ENCODE results near the gene MICAL3. TPM values are rescaled to one million over a fixed set of nuclear protein-coding genes. Genes with fewer than 3 reads are reported as not detected.
"Not testable (repeated sequence)": the region's sequence is repeated elsewhere in the genome, so short reads cannot be mapped to it uniquely, and the experiment has no call there.

Gene MICAL3
- total RNA-seq, 1 donor from 2014 or later, result 61.4 TPM

GRCh38 chr22:18031695-18032454 is 7.5 kb upstream of the MICAL3 start:
- no peak for DNase-seq (ENCODE audit: low spot score)

- no peak for DNase-seq (ENCODE audit: low spot score)
Observed at GRCh38 chr22:18029686-18030267, 5.4 kb upstream of the MICAL3 start.

- DNase-seq (ENCODE audit: low spot score), result no peak
Observed at GRCh38 chr22:18028817-18029527, 4.6 kb upstream of the MICAL3 start.

GRCh38 chr22:18025898-18026297 is 1.5 kb upstream of the MICAL3 start:
- DNase-seq (ENCODE audit: low spot score), result not testable (repeated sequence)

- DNase-seq (ENCODE audit: low spot score), result no peak
Observed at GRCh38 chr22:18024956-18025720, 777 bp upstream of the MICAL3 start.

- peak; percentile 74 for DNase-seq (ENCODE audit: low spot score)
Observed at GRCh38 chr22:18023509-18024275, 669 bp downstream of the MICAL3 start.

GRCh38 chr22:18022876-18023275 is 1.5 kb downstream of the MICAL3 start:
- DNase-seq (ENCODE audit: low spot score), result no peak

GRCh38 chr22:18021431-18021830 is 2.9 kb downstream of the MICAL3 start:
- DNase-seq (ENCODE audit: low spot score), result no peak

GRCh38 chr22:18020743-18021142 is 3.6 kb downstream of the MICAL3 start:
- not testable (repeated sequence) for DNase-seq (ENCODE audit: low spot score)

- no peak for DNase-seq (ENCODE audit: low spot score)
Observed at GRCh38 chr22:18013947-18014346, 10.4 kb downstream of the MICAL3 start.

- no peak for DNase-seq (ENCODE audit: low spot score)
Observed at GRCh38 chr22:18013436-18013835, 10.9 kb downstream of the MICAL3 start.

GRCh38 chr22:18012531-18012930 is 11.8 kb downstream of the MICAL3 start:
- no peak for DNase-seq (ENCODE audit: low spot score)

GRCh38 chr22:18010266-18010665 is 14.1 kb downstream of the MICAL3 start:
- no peak for DNase-seq (ENCODE audit: low spot score)

GRCh38 chr22:18008136-18008535 is 16.2 kb downstream of the MICAL3 start:
- DNase-seq (ENCODE audit: low spot score), result no peak

GRCh38 chr22:18005201-18005926 is 19.0 kb downstream of the MICAL3 start:
- DNase-seq (ENCODE audit: low spot score), result no peak

GRCh38 chr22:18001894-18002315 is 22.5 kb downstream of the MICAL3 start:
- DNase-seq (ENCODE audit: low spot score), result not testable (repeated sequence)

- DNase-seq (ENCODE audit: low spot score), result peak; percentile 90
Observed at GRCh38 chr22:18001040-18001893, 23.1 kb downstream of the MICAL3 start.

GRCh38 chr22:18000441-18001039 is 23.8 kb downstream of the MICAL3 start:
- DNase-seq (ENCODE audit: low spot score), result no peak

GRCh38 chr22:17999851-18000250 is 24.5 kb downstream of the MICAL3 start:
- no peak for DNase-seq (ENCODE audit: low spot score)

Measured in mucosa of gallbladder (tissue), 1 donor.